ENCODE measurements around the gene APOL4.
"Not testable (repeated sequence)": the region's sequence is repeated elsewhere in the genome, so short reads cannot be mapped to it uniquely, and the experiment has no call there.

The APOL4 gene

GRCh38 chr22:36201630-36202319 is at the start of gene APOL4:
Gene APOL4, minus strand, starts transcription at chr22:36201809. Its CDS starts 75 bp downstream, at chr22:36201734.
- peak in 1 of 2 experiments; percentile 13 for DNase-seq

GRCh38 chr22:36250292-36250960 is 48.8 kb upstream of the APOL4 start:
- DNase-seq: not testable (repeated sequence)

DNA sequence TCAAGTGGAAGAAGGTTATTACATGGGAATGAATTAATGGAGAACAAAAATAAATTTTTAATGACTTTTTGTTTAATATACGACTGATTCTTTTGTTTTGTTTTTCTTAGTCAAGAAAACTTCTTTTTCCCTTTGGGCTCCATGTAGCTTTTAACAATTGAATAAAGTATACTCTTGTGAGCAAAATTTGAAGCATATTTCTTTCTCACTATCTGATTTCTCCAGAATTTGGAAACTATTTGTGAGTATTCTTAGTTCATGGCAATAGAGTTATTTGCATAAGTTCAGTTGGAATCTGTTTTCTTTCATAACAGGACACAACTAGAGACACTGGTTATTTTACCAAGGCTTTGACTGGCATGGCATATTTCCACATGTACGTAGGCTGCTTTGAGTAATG is 47.6 kb upstream of the APOL4 start:
- DNase-seq: no peak

DNA sequence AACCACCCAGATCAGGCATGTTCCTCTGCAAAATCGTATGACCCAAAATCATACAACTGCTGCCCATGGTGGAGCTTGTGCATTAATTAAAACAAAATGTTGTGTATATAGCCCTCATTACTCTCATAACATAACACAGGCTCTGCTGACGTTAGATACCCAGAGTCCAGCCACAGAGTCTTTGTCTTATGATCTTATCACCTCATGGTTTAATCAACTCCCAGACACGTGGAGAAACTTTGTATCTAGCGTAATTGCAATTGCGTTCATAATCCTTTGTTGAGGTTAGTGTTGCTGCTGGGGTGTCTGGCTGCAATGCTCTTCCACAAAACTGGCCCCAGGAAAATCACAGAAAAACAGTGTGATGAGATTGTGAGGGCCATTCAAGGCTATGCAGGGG is 46.3 kb upstream of the APOL4 start:
- DNase-seq: no peak

DNA sequence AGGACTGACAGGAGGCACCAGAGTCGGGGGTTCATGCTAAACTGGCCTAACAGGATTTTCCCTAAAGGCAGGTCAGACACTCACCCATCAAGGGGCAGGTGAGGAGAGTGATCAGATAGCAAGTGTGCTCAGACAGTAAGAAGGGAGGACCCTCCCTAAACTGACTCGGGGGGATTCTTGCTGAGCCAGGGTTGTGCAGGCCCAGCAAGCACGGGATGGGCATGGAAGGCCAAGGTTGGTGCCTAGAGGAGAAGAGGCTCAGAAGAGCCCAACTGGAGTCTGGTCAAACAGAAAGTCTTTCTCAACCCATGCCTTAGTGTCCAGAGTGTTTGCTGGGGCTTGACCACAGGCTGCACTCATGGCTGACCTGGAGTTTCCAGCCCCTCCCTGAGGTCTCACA is 45.1 kb upstream of the APOL4 start:
- DNase-seq: no peak

- no peak for DNase-seq
Observed at GRCh38 chr22:36245805-36246356, 44.3 kb upstream of the APOL4 start.

GRCh38 chr22:36244522-36245391 is 43.1 kb upstream of the APOL4 start:
- no peak for DNase-seq

- no peak for DNase-seq
Observed at GRCh38 chr22:36243986-36244385, 42.4 kb upstream of the APOL4 start.

GRCh38 chr22:36239401-36240171 is 38.0 kb upstream of the APOL4 start, which contains the start of gene APOL2:
Gene APOL2, minus strand, starts transcription at chr22:36239527. Its CDS starts 6,365 bp downstream, at chr22:36233162.
- peak; percentile 76 to 90 for DNase-seq

DNA sequence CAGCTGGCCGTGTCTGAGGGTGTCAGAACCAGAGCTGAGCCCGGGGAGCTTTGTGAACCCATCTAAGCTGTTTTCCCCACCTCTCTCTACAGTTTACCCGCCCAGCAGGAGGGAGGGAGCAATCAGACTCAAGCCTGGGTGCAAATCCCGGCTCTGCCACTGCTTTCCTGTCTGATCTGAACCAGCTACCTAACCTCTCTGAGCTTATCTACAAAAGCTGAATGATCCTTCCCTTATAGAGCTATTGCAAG is 37.5 kb upstream of the APOL4 start:
- no peak for DNase-seq

DNA sequence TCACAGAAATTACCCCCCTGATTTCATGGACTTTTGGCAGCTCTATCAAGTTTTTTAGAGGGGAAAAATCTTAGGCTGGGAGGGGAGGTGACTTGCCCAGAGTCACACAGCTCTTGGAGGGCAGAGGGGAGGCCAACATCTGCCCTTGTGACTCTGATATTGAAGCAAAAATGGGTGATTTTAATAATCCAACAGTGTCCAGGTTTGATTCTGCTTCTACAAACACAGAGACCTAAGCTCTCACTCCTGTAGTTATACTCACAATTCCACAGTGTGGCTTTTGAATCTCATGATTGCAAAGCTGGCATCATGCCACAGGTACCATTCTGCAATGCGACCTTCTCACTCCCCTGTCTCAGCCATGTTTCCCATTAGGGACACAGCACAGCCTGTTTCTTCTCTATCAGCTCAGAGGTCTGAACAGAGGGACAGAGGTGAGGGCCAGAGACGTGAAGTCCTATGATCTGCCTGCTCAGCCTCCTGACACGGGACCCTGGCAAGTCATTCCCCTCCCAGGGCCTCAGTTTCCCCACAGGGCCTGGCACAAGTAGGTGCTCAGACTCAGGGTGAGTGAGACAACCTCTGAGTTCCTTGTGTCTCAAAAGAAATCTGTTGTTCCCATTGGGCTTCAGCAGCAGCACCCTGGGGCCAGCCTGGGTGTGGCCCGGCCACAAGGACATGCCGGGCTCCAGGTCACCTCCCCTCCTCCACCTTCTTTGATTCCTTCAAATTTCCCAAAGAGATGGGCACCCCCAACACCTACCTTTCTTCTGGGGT is 37.0 kb upstream of the APOL4 start:
- peak in 1 of 2 experiments; percentile 53 for DNase-seq

DNA sequence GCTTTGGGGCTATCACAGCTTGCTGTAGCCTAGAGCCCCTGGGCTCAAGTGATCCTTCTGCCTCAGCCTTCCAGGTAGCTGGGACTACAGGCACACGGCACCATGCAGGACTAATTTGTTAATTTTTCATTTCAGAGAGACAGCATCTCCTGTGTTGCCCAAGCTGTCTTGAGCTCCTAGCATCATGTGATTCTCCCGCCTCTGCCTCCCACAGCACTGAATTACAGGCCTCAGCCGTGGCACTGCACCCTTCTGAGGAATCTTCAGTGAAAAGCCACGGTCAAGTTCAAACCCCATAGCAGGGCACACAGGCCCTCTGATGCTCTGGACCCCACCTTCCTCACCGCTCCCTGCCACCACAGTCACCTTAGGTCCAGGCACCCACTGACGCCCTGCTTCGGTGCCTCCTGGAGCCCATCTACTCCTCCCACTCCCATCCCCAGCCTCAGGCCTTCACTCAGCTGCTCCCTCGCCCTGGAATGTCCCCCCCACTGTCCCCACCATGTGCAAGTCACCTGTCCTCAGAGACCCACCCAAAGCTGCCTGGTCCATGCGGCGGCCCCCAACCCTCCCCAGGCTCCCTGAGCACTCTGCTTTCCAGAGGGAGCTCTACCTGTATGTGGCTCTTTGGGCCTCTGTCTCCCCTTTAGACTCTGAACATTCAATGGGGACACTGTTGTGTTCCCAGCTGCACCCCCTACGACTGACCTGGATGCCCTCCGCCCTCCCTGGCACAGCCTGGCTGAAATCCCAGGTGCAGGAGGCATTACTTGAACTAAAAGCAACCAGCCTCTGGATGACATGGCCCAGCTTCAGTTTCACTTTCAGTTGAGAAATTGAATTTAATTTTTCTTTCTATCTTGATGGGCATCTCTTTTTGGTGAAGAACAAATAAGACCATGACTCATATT is 36.1 kb upstream of the APOL4 start:
- DNase-seq: no peak

GRCh38 chr22:36236388-36237319 is 35.0 kb upstream of the APOL4 start:
- DNase-seq: no peak

DNA sequence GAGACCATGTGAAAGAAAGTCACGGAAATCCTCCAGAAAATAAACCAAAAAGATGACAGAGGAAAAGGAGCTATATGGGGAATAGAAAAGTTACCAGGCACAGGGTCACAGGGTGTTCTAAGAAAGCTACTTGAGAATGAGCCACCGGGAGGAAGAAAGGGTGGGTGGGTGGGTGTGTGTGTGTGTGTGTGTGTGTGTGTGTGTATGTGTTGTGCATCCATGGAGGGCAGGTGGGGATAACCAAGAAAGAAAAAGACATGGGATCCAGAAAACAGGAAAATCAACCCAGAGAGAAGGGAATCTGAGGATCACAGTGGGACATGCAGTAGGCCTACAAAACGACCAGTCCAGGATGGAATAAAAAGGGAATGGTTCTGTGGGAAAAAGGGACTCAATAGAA is 34.0 kb upstream of the APOL4 start:
- no peak for DNase-seq

DNA sequence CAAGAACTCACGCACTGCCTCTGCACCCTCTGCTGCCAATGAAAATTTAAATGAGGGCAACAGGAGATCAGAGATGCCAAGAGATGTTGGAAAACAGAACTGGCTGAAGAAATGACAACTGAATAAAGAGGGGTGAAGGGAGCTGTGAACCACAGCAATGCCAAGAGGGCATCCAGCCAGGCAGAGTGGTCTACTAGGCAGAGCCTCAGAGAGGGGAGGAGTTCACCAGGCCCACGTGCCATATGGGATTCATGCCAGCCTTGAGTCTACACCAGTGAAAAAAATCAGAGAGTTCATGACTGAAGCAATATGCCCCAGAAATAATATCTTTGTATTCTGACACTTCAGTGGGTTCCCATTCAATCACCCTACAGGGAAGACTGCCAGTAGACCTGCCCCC is 33.3 kb upstream of the APOL4 start:
- no peak for DNase-seq

GRCh38 chr22:36234213-36234612 is 32.6 kb upstream of the APOL4 start:
- DNase-seq: no peak

DNA sequence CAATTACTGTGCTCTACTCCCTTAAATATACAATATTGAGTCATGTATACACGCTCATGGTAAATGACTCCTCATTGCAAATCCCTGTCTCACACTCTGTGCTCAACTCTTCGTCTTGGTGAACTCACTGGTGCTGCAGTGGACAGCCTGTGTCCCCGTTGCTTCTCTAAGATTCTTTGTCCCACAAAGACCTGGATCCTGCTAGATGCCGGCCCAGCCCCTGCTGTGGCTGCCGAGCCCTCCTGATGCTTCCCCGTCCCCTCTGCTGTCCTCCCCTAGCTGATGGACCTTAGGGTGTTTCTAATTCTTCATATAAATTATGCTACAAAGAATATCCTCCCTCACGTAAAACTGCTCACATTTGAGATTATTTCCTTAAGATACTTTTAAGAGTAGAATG is 32.2 kb upstream of the APOL4 start:
- no peak for DNase-seq

GRCh38 chr22:36232715-36233401 is 31.2 kb upstream of the APOL4 start:
- DNase-seq: no peak

DNA sequence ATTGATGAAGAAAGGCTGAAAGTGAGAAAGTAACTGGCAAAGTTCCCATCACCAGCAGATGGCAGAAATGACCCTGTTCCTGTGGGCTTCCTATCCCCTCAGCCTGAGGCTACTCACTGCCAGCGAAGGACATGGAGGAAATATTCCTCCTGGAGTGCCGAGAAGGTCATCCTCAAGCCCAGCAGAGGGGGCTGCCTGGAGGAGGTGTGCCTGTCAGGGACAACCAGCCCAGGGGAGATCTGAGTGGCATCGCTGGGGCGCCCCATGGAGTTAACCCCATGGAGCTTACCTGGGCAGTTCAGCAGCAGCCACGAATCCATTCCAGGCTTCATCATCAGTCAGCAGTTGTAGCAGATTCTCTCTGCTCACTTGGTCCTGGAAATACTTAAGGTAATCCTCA is 29.4 kb upstream of the APOL4 start:
- not testable (repeated sequence) for DNase-seq

All from NCI-H2081 (cell line).